IPS-18c (cell line): ENCODE results near the gene COG5.

Source experiments
- H3K4me3 ChIP-seq: 2 replicates; pipeline ENCODE4 v1.7.0; 2013; ENCODE audit warnings: low read depth, mild to moderate bottlenecking, low read length, moderate library complexity; ENCODE audit not compliant: insufficient read depth
- H3K9me3 ChIP-seq: one replicate; pipeline ENCODE4 v1.6.1; 2013; ENCODE audit warnings: mild to moderate bottlenecking, low read length, moderate library complexity; ENCODE audit not compliant: control insufficient read depth, insufficient read depth

COG5 gene

DNA sequence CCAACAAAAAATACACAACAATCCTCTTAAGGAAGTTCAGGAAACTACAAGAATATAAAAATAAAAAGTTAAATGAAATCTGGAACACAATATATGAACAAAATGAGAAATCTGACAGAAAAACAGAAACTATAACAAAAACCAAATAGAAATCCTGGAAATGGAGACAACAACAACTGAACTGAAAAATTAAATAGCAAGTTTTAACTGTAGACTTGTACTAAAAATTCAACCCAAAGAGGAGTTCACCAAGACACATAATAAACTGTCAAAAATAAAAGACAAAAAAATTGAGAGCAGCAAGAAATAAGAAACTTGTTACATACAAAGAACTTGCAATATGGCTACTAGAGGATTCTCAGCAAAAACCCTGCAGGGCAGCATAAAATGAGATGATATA lies 349.8 kb downstream of the COG5 start:
- H3K4me3 ChIP-seq: no peak overlapping the region
- H3K9me3 ChIP-seq: no peaks in the 10 kb centered on the region

DNA sequence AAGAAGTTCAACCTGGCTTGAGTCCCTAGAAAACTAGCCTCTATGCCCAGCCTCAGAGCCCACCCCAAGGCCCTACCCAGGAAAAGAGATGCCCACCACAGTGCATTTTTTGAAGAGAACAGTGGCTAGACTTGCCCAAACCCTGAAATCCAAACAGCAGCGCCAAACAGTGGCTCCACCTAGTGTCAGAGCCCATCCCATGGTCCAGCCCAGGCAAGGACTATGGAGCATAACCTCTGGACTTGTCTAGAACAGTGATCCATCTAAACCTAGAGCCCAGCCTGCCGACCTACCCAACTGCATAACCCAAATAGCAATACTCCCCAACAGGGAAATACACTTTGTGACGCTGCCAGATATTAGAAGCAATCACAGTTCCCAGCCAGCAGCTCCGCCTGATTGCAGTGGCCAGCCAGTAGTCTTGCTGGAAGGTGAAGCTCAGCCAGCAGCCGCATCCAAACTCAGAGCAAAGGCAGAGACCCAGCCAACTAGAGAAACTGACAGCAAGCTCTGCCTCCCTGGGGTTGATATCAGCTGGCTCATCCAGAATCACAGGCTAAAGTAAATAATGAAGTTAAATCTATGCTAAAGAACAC lies 350.4 kb downstream of the COG5 start:
- Histone ChIP-seq H3K4me3 (no peak overlapping the region), H3K9me3 (no peaks in the 10 kb centered on the region)

DNA sequence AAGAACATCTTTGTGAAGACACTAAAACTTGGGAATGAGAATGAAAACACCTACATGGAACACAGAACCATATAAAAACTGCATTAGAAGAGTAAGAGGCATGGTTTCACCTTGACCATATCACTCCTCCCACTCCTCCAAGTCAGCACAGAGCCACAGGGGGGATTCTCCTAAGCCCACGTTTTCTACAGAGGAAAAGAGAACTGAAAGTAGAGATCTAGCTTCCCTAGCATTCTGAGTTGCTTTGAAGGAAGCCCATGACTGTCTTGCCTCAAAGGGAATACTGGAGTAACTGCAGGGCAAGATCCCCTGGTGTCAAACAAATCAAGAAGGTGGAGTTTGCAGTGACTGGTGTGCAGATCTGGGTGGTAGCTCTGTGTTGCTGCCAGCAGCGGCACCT lies 351.0 kb downstream of the COG5 start:
- H3K9me3 ChIP-seq: no peaks in the 10 kb centered on the region

DNA sequence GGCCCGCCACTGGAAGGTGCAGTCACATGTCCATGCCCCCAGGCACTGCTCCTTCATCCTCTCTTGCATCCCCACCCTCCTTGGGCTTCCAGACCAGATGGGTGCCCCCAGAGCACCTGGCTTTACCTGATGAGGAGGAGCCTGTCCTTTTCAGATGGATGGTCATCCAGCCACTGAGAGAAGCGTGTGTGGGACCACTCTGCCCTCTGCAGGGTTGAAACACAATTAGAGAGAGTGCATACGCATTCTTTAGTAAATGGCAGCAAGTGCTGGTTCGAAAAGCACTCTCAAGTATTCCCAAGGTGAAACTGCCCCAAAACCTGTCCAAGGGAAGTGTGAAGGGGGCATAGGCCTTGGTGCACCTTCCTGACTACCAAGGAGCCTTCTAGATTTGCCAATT lies 353.3 kb downstream of the COG5 start:
- Histone ChIP-seq H3K9me3 (no peaks in the 10 kb centered on the region), H3K4me3 (no peak overlapping the region)

More for the DNA sequence above, 351.0 kb downstream of the COG5 start:
- H3K4me3 ChIP-seq: no peak overlapping the region

DNA sequence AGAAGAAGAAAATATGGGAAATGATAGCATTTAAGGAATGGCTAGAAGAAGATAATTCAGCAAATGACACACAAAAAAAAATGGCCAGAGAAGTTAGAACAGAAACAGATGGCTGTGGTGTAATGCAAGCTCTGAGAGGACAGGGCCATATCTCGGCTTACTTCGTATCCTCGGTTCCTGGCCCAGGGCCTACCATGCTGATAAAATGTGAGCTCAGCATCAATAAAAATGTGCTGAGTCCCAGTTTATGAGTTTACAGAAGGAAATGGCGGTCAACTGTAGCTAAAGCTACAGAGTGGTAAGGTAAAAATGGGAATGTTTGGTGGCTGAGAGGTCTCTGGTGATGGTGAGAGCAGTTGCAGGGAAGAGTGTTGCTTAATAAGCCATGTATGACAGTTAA lies 354.2 kb downstream of the COG5 start:
- H3K9me3 ChIP-seq: no peaks in the 10 kb centered on the region
- no peak overlapping the region for H3K4me3 ChIP-seq

DNA sequence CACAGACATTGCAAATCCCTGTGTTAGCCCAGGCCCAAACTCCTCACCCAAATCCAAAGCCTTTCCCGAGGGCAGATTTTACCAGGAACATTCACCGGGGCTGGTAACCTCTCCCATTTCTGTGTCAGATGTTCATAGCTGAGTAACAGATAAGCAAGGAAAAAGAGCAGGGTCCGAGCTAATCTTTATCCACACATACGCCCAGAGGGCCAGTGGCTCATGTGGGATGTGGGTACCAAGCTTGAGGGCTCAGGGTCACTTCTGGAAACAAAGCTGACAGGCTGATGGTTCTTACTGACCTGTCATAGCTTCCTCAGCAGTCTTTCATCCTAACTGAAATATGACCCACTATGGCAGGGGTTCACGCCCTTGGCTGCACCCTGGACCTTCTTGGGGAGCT lies 355.2 kb downstream of the COG5 start:
- Histone ChIP-seq H3K9me3 (no peaks in the 10 kb centered on the region), H3K4me3 (no peak overlapping the region)

DNA sequence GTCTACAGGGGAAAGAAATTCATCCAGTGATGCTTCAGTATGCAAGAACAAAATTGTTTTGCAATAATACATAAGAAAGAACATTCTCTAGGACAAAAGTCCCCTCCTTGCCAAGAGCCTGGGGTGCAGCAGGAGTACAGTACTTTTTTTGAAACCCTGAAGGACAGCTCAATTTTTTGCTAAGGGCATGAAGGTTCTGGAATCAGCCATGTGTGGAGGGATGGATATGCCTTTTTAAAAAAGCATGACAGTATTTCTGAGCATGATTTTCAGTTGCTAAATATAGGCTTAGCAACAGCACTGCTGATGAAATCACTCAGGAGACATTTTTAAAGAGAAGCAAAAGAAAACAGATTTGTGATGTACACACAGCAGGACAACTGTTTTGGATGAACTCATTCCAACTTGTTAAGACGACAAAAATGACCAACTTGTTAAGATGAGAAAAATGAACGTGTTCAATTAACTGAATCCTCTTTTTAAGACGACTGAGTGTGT lies 355.6 kb downstream of the COG5 start:
- H3K4me3 ChIP-seq: no peak overlapping the region
- no peaks in the 10 kb centered on the region for H3K9me3 ChIP-seq

DNA sequence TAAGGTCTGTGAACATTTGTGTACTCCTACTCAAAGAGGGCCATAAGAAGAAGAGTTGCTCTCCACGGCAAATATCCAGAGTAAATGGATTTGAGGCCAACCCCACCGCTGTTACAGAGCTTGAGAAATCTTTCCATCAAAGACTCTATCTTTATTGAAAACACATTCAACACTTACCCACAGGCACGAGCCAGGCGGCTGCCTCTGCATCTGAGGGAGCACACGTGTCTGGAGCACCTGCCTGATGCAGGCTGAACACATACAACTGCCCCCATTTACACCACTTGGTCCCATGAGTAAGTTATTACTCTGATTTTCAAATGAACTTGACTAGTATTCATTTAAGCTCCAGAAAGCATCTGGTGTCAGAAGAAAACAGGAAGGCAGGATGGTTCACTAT lies 356.3 kb downstream of the COG5 start:
- no peak overlapping the region for H3K4me3 ChIP-seq
- H3K9me3 ChIP-seq: no peaks in the 10 kb centered on the region

DNA sequence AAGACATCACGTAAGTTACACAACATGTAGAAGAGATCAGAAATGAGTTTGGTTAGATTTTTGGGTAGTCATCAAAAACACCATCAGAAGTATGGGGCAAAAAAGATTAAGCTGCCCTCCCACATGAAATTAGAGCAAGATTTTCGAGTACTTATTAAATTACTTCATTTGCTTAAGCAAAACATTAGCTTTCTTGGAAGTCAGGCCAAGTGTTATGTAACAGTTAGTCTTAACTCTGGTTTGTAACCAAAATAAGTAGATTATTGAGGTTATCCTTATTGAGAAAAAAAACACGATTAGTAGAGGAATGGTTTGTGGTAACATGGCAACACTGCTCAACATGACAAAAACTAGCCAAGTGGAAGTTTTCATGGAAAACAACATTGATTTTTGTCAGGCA lies 357.0 kb downstream of the COG5 start:
- H3K4me3 ChIP-seq: no peak overlapping the region
- H3K9me3 ChIP-seq: no peaks in the 10 kb centered on the region

DNA sequence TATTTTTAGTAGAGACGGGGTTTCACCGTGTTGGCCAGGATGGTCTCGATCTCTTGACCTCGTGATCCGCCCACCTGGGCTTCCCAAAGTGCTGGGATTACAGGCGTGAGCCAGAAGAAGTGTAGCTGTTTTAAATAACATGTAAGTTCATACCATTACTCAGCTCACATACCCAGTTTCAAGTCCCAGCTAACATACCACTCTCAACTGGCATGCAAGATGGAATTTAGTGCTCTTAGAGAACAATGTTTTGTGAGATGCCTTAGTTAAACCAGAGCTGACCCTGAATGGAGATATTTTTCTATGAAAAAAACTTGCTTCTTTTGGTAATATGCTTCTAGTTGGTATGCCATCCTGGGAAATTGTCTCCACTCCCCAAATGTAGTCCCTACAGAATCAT lies 357.6 kb downstream of the COG5 start:
- Histone ChIP-seq H3K4me3 (no peak overlapping the region), H3K9me3 (no peaks in the 10 kb centered on the region)

DNA sequence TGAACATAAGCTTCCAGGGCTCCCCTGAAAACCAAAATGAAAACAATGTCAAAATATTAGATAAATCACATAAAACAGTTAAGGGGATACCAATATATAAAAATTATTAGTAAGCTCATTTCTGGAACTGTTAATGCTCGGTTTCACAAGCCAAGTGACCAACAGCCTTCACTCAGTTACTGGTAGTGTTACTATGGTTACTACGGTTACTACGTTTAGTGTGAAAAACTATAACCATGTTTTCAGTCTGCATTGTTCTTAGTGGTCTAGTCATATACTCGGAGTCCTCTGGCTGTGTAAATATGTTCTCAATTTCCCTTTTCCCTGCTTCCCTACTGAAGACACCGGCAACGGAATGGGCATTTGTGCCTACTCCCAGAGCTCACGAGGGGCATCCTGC lies 360.1 kb downstream of the COG5 start:
- H3K4me3 ChIP-seq: no peak overlapping the region
- H3K9me3 ChIP-seq: no peaks in the 10 kb centered on the region

DNA sequence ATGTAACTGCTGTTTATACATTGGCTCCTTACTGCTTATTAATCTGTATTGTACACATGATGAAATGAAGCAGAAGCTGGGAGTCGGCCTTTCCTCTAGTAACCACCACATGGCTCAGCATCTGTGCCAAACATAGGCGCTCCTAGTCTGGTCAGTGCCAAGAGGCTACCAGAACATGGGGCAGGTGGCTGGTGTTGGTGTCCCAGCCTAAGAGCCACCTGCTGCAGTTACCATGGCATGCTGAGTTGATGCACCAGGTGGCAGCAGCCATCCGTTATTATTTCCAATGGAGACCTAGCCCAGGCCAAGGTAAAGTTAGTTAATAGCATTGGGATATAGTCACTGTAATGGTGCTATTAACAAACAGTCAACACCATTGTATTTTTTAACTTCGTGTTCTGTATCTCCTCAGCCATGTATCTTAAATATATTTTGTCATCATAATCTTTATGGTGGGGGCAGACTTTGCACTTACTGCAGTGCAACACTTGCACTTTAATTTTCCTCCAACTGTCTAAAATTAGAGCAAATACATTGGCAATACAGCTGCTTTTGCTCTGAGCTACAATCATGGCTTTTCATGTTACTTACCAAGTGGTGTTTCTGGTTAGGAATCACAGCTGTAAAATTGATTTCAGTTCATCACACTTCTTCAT lies 361.8 kb downstream of the COG5 start:
- H3K4me3 ChIP-seq: no peak overlapping the region

DNA sequence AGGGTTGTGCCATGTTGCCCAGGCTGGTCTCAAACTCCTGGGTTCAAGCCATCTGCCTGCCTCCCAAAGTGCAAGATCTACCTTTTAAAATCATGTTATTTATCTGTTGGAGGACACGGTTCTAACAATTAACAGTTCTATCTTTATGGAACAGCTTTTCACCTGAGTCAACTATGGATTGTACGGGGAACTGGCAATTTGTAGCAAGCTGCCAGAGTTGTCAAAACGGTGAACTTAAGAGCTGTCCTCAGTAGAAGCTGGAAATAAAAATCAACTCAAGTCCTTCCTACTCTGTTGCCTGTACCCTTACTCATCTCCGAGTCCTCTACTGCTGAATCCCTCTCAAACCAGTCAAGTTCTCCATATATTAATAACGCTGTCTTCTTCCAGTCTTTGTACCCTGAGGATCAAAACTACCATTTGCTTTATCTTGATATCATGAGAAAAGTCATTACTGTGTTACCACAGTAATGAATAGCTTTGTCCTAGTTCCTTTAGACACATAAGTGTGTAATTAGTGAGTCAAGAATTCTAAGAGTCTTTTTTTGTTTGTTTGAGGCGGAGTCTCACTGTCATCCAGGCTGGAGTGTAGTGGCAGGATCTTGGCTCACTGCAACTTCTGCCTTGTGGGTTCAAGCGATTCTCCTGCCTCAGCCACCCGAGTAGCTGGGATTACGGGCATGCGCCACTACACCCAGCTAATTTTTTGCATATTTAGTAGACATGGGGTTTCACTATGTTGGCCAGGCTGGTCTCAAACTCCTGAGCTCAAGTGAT lies 366.7 kb downstream of the COG5 start:
- Histone ChIP-seq H3K9me3 (no peaks in the 10 kb centered on the region), H3K4me3 (no peak overlapping the region)

More for the DNA sequence above, 361.8 kb downstream of the COG5 start:
- H3K9me3 ChIP-seq: no peaks in the 10 kb centered on the region

DNA sequence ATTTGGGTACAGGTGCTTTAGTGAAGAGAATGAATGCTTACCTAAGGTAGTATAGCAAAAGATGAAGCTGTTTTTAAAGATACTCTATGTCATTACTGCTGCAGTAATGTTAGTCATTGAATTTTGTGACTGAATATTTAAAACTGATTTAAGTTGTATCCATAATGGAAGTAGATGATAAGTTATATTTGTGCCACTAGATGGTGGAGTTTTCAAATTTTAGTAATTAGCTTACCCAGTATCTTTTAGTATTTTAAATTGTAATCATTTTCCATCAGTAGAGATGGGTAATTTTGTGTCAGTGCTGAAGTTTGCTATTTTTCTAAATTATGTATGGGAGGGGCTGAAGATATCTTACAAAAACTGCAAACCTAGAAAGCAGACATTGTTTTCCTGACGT lies 369.7 kb downstream of the COG5 start:
- Histone ChIP-seq H3K9me3 (no peaks in the 10 kb centered on the region), H3K4me3 (no peak overlapping the region)

DNA sequence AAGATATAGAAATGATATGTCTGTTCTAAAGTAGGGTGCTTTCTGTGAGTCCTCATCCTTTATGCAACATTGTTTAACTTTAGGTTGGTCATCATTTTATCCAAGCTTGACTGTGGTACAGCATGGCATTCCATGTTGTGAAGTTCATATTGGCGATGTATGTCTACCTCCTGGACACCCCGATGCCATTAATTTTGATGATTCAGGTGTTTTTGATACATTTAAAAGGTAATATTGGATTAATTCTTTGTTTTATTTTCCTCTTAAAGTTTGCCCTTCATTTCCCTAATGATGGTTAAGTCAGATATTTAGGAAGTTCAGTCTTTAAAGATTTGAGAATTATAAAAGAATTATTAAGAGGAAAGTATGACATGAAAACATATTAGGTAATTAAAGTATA lies 373.6 kb downstream of the COG5 start:
- Histone ChIP-seq H3K4me3 (no peak overlapping the region), H3K9me3 (no peaks in the 10 kb centered on the region)

DNA sequence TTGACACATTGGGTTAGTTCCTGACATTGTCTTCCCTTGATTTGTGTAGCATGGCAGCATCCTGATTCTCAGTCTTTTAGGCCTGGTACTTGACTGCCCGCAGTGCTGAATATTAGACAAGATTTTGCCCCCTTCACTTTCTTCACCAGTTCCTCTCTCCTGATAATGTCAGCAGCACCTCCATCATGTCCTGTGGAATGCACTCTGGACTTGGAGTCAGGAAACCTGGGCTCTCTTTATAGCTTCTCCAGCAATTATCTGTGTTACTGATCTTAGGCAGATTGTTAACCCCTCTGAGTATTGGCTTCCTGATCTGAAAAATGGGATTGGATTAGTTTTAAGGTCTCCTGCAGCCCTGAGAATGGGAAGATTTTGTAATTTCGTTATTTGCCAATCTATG lies 375.9 kb downstream of the COG5 start:
- H3K9me3 ChIP-seq: no peaks in the 10 kb centered on the region
- no peak overlapping the region for H3K4me3 ChIP-seq

DNA sequence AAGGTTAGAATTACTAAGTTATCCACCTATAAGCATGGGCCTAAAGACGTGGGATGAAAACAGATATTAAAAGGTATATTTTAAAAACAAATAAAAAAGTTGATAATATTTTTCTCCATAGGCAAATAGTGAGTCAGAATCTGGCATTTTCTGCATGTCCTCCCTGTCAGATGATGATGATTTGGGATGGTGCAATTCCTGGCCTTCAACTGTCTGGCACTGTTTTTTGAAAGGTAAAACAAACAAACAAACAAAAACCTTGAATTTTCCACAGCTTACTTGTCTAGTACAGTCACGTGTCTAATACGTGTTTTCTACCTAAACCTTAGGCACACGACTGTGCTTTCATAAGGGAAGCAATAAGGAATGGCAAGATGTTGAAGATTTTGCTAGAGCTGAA lies 377.5 kb downstream of the COG5 start:
- Histone ChIP-seq H3K9me3 (no peaks in the 10 kb centered on the region), H3K4me3 (no peak overlapping the region)

DNA sequence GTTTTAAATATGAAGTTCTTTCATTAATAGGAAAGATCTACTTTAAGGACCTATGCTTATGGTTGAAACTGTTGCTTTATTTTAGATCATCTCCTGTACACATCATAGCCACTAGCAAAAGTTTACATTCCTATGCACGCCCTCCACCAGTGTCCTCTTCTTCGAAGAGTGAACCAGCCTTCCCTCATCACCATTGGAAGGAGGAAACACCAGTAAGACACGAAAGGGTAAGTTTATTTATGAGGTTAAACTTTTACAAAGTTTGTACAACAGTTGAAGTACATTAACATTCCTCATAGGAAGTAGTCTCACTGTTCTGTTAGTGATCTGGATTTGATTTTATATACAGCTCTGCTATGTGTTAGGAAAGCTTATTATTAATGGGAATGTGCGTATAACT lies 378.0 kb downstream of the COG5 start:
- Histone ChIP-seq H3K4me3 (no peak overlapping the region), H3K9me3 (no peaks in the 10 kb centered on the region)
